H1 (cell line): ENCODE results near the gene ZBTB37. TPM values are rescaled to one million over a fixed set of nuclear protein-coding genes. Genes with fewer than 3 reads are reported as not detected.

Source experiments
- BCL11A ChIP-seq, 2 experiments: IDR thresholded peaks; one replicate each; pipeline ENCODE4 v1.6.1; 2011; ENCODE audit warnings: low read depth in 2 of 2, low read length in 2 of 2, mild to moderate bottlenecking in 2 of 2
- CHD2 ChIP-seq: IDR thresholded peaks from 2 replicates; pipeline ENCODE4 v1.6.1; 2012; ENCODE audit warnings: low read length, improper control_type of control experiment
- CTBP2 ChIP-seq: IDR thresholded peaks from 2 replicates; pipeline ENCODE4 v1.7.0; 2011; ENCODE audit warnings: borderline replicate concordance, mild to moderate bottlenecking, moderate library complexity, mixed read lengths, low read length; ENCODE audit not compliant: insufficient read depth, insufficient read length
- EZH2 ChIP-seq: fragments of 200-600 bp; sonication (generic); IDR thresholded peaks from 2 replicates; pipeline ENCODE4 v1.7.1; 2012; ENCODE audit warnings: low read depth, mild to moderate bottlenecking, moderate library complexity, low read length, inconsistent platforms; ENCODE audit not compliant: severe bottlenecking
- FOSL1 ChIP-seq: IDR thresholded peaks from 2 replicates; pipeline ENCODE4 v1.6.1; 2011; ENCODE audit warnings: mild to moderate bottlenecking, low read depth, low read length, moderate library complexity; ENCODE audit not compliant: insufficient read depth
- MAFK ChIP-seq: IDR thresholded peaks from 2 replicates; pipeline ENCODE4 v1.6.1; 2012; ENCODE audit warnings: low read depth, mild to moderate bottlenecking, improper control_type of control experiment, low read length
- NRF1 ChIP-seq: IDR thresholded peaks from 2 replicates; pipeline ENCODE4 v1.6.1; 2011; ENCODE audit warnings: mild to moderate bottlenecking, low read depth, low read length, improper control_type of control experiment
- POLR2A ChIP-seq, 2 experiments: IDR thresholded peaks; 1 replicate in 1 of 2; 2 replicates in 1 of 2; pipeline ENCODE4 v1.6.1; 2011; ENCODE audit warnings: low read depth in 2 of 2, low read length in 2 of 2, mild to moderate bottlenecking in 2 of 2; ENCODE audit errors: control extremely low read depth in 1 of 2
- POLR2AphosphoS5 ChIP-seq: IDR thresholded peaks from 2 replicates; pipeline ENCODE4 v1.6.1; 2011; ENCODE audit warnings: low read depth, low read length
- SAP30 ChIP-seq: fragments of 300-600 bp; sonication (generic); IDR thresholded peaks from 2 replicates; pipeline ENCODE4 v1.7.1; 2012; ENCODE audit warnings: low read length, moderate library complexity, mild to moderate bottlenecking, inconsistent platforms; ENCODE audit not compliant: insufficient read depth, insufficient replicate concordance
- polyA plus RNA-seq, 7 experiments: library from polyadenylated mRNA; depleted of rRNA in 3 of 7; stranded (reverse) in 5 of 7; unstranded in 2 of 7; fragments of >200 nt in 5 of 7; fragments of 200-250 nt in 2 of 7; gene quantifications; 1 replicate in 5 of 7; 2 replicates in 1 of 7; 4 replicates in 1 of 7; pipeline versions ENCODE4 v1.2.1 to v1.2.3, GENCODE V29; 2011 to 2013; ENCODE audit warnings: missing spikeins in 2 of 7, mixed read lengths in 2 of 7
- total RNA-seq: library from RNA; stranded (reverse); fragmentation: NEBNext Ultra II Directional; extraction: Animal tissue kit (Norgen Biotek cat#: 25700); gene quantifications from 2 replicates; pipeline ENCODE4 v1.2.1, GENCODE V29; 2021
- TF ChIP-seq, protein P1 (sequence below): IDR thresholded peaks from 2 replicates; pipeline ENCODE4 v1.6.1; 2012; ENCODE audit warnings: inconsistent platforms
- TF ChIP-seq, protein P2 (sequence below): IDR thresholded peaks from 2 replicates; pipeline ENCODE4 v1.6.1; 2011; ENCODE audit warnings: low read length, improper control_type of control experiment
- TF ChIP-seq, protein P3 (sequence below): IDR thresholded peaks from 2 replicates; pipeline ENCODE4 v1.6.1; 2012; ENCODE audit warnings: low read length, inconsistent platforms

ZBTB37 gene
- total and polyA plus RNA-seq, 2 of the 8 experiments (the other 6 are each of a cell fraction or from before 2014, with no cell fraction given), result 1.7 to 12.5 TPM

DNA sequence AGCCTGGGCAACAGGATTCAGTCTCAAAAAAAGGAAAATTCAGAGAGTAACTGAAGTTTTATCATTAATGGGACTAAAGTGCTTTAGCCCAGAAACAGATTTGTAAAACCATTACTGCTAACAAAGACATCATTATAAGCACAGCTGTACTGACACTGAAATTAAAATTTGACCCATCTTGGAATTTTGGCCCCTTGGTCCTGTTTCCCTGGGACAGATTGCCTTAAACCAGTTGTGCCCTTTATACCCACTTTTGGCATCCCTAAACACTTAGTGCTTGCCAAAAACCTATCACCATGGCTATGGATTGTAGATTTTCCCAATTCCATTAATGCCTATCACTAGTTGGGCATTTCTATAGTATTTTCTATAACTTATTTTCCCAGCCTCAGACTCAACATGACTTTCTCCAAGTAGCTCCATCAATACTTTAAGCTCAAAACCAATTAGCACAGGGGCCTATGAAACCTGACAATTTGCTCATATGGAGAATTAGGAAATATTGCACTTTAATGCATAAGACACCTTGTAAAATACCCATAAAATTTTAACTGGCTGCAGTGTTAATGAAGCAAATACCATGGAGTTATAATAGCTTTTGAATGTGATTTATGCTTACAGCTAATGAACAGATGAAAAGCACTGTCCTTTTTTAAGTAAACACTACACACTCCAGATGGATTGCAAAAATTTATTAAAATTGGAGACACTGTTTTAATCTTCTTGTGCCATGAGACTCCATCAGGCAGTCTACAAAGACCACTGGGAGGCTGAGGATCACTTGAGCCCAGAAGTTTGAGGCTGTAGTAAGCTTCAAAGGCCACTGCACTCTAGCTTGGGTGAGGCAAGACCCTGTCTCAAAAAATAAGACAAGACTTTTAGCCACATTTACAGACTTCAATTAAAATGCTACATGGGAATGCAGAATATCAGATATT lies 4.7 kb upstream of the ZBTB37 start (continued):
- TF ChIP-seq EZH2 (no peak), SAP30 (no peak), POLR2A (IDR thresholded peaks at IDR 0.05; ENCODE audit: control extremely low read depth in 1 of 2, low read depth in 2 of 2, low read length in 2 of 2) (peak; percentile 77 to 91), POLR2AphosphoS5 (peak; percentile 90), CTBP2 (no peak), CHD2 (no peak), NRF1 (peak; percentile 3; the same call in 1 of the 2 replicates), FOSL1 (no peak), BCL11A (IDR thresholded peaks at IDR 0.05; ENCODE audit: low read depth in 2 of 2, low read length in 2 of 2) (no peak), MAFK (no peak)
- TF ChIP-seq, protein P1, sequence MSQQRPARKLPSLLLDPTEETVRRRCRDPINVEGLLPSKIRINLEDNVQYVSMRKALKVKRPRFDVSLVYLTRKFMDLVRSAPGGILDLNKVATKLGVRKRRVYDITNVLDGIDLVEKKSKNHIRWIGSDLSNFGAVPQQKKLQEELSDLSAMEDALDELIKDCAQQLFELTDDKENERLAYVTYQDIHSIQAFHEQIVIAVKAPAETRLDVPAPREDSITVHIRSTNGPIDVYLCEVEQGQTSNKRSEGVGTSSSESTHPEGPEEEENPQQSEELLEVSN, result no peak
- TF ChIP-seq, protein P2, sequence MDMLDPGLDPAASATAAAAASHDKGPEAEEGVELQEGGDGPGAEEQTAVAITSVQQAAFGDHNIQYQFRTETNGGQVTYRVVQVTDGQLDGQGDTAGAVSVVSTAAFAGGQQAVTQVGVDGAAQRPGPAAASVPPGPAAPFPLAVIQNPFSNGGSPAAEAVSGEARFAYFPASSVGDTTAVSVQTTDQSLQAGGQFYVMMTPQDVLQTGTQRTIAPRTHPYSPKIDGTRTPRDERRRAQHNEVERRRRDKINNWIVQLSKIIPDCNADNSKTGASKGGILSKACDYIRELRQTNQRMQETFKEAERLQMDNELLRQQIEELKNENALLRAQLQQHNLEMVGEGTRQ, result no peak
- TF ChIP-seq, protein P3, sequence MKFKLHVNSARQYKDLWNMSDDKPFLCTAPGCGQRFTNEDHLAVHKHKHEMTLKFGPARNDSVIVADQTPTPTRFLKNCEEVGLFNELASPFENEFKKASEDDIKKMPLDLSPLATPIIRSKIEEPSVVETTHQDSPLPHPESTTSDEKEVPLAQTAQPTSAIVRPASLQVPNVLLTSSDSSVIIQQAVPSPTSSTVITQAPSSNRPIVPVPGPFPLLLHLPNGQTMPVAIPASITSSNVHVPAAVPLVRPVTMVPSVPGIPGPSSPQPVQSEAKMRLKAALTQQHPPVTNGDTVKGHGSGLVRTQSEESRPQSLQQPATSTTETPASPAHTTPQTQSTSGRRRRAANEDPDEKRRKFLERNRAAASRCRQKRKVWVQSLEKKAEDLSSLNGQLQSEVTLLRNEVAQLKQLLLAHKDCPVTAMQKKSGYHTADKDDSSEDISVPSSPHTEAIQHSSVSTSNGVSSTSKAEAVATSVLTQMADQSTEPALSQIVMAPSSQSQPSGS, result no peak
